HG03060 (cell line): ENCODE measurements around the gene VSIG10.

Source experiments
- ATAC-seq: cut with Tn5 transposase; IDR thresholded peaks from one replicate; pipeline ENCODE4 v1.9.1; 2021; ENCODE audit warnings: low read depth, moderate number of reproducible peaks; ENCODE audit not compliant: unreplicated experiment

Gene VSIG10

DNA sequence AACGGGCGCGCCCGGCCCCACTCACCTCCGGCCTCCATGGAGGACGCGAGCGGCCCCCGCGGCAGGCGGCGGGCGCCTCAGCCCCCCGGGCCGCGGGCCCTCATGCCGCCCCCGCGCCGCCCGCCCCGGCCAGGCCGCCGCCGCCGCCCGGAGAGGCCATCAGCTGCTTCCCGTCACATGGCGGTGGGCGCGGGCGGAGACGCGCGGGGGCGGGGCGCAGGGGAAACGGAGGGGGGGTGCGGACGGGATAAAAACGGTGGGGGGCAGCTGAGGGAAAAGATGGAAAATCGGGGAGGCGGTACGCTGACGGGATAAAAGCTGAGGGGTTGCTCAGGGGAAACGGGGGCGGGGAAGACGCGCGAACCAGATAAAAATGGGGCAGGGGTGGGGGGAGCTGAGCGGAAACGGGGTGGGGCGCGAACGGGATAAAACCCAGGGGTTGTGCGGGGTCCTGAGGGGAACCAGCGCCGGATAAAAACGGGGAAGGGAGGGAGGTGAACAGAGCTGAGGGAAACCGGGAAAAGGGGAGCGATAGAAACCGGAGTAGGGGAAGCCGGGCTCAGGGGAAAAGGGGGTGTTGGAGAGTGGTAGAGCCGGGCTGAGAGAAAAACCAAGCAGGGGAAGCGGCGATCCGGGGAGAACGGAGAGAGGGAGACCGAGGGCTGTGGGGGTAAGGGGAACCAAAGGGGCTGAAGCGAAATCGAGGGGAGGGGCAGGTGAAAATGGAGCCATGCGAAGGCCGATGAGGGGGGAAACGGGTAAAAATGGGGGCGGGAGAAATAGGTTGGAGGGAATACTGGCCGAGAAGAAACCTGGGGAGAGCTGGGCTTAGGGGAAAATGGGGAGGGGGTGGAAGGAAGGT lies 42.6 kb downstream of the VSIG10 start, which contains the start of gene WSB2:
WSB2 (minus strand) TSS at position 169 of the 862 bp plus-strand sequence; CDS start at position 38, 131 bp downstream.
- no peak for ATAC-seq

DNA sequence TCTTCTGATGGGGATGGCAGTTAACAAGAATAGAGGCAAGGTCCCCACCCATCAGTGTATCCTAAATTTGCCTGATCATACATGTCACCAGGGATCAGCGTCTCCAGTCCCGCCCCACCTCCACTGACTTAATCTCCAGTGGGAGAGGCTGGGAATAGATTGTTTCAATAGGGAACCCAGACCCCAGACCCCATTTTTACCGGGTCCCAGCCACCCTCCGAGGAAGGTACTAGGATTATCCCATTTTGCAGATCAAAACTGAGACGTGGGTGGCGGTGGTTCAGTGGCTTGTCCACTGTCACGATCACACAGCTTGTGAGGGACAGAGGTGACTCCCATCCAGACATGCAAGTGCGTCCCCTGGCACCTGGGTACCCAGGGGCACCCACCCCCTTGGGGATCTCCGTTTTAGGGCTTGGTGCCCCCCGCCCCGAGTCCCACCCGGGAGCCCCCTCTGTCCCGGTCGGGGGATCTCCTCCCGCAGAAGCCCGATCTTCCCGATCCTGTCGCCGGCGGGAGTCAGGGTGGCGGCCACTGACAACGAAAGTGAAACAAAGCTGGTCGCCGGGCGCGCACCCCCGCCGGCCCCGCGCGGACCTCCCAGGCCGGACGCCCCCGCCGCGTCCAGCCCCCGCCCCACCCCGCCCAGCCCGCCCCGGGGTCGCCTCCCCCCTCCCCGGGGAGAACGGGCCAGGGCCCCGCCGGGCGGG lies 43.4 kb downstream of the VSIG10 start:
- no peak for ATAC-seq

DNA sequence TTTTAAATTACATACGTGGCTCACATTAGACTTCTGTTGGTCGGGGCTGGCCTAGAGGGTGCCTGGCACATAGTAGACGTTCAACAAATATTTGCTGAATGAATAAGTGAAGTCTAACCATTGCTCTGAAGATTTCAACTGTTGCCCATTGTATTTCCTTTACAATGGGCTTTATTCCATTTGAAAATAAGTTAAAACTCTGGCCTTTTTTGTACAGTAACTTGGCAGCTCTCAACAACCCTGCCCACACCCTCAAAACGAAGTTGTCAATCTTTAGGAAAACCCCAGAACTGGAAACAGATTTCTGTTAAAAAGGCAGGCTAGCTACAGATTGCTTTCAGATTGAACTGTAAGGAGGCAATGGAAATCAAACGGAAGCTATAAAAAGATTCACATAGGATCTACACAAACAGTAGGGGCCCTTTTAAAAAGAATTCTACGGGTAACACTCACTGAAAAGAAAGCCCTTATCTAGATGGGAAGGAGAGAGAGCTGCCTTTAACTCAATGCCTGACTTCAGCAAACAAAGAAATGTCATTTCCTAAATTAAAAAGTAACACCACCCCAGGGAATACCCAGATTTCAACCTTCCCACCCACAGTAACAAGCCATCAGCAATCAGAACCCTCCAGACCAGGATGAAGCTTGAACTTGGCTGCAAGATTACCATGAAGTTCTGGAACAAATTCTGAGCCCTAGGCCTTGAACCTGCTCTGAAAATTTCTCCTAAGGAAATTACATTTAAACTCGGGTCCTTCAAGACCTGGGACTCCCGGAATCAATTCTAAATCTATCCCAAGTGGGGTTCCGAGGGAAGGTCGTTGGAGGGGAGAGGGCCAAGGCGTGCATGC lies 44.2 kb downstream of the VSIG10 start:
- ATAC-seq, result no peak

DNA sequence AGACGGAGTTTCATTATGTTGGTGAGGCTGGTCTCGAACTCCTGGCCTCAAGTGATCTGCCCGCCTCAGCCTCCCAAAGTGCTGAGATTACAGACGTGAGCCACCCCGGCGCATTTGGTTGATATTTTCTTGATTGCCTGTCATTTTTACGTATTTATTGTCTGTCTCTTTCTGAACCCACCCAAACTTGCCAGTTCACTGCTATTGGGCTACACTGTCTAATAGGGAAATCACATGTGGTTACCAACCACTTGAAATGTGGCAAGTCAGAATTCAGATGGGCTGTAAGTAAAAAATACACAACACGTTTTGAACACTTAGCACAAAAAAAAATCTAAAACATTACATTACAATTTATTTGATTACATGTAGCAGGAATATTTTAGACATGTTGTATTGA lies 44.9 kb downstream of the VSIG10 start:
- ATAC-seq, result no peak

DNA sequence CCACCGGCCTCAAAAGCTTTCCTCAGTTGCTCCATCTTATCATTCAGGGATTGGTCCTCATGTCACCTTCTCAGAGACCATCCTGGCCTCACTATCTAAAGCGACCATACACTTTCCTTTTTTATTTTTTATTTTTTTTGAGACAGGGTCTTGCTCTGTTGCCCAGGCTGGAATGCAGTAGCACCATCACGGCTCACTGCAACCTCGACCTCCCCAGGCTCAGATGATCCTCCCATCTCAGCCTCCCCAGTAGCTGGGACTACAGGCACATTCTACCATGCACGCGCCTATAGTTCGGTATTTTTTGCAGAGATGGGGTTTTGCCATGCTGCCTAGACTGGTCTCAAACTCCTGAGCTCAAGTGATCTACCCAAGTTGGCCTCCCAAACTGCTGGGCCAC lies 45.6 kb downstream of the VSIG10 start:
- no peak for ATAC-seq

DNA sequence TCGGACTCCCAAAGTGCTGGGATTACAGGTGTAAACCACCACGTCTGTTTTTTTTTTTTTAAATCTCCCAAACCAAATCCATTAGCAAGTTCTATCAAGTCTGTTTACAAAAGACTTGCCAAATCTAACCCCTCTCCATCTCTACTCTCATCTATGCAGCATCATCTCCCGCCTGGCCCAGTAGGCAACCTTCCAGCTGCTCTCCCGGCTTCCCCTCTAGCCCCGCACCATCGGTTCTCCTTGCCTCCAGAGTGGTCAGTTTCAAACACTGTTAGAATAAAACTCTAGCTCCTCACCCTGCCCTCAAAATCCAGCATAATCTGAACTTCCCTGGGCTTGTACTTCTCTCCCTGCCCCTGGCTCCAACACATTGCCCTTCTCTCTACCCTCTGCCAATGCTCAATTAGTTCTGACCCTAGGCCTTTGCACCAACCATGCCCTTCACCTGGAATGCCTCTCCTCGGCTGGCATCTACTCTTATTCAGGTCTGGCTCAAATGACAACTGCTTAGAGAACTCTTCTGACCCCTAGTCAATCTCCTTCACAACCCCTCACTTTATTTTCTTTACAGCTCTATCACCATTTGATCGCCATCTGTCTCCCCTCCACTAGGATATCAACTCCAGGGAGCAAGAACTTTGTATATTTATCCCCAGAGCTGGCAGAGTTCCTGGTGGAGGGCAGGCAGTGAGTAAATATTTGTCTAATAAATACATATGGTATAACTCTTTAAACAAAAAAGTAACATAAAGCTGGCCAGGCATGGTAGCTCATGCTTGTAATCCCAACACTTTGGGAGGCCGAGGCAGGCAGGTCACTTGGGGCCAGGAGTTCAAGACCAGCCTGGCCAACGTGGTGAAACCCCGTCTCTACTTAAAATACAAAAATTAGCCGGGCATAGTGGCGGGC lies 47.7 kb downstream of the VSIG10 start:
- no peak for ATAC-seq

DNA sequence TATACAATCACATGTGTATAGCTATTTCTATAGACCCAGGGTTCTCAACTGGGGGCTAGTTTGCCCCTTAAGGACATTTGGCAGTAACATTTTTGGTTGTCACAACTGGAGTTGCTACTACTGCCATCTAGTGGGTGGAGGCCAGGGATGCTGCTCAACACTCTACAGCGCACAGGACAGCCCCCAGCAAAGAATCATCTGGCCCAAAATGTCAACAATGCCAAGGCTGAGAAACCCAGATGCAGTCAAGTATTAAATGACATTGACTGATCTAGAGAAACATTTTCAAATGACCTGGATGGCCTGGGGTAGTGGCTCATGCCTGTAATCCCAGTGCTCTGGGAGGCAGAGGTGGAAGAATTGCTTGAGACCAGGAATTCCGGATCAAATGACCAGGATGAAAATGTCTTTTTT lies 48.7 kb downstream of the VSIG10 start:
- ATAC-seq, result peak; percentile 53

DNA sequence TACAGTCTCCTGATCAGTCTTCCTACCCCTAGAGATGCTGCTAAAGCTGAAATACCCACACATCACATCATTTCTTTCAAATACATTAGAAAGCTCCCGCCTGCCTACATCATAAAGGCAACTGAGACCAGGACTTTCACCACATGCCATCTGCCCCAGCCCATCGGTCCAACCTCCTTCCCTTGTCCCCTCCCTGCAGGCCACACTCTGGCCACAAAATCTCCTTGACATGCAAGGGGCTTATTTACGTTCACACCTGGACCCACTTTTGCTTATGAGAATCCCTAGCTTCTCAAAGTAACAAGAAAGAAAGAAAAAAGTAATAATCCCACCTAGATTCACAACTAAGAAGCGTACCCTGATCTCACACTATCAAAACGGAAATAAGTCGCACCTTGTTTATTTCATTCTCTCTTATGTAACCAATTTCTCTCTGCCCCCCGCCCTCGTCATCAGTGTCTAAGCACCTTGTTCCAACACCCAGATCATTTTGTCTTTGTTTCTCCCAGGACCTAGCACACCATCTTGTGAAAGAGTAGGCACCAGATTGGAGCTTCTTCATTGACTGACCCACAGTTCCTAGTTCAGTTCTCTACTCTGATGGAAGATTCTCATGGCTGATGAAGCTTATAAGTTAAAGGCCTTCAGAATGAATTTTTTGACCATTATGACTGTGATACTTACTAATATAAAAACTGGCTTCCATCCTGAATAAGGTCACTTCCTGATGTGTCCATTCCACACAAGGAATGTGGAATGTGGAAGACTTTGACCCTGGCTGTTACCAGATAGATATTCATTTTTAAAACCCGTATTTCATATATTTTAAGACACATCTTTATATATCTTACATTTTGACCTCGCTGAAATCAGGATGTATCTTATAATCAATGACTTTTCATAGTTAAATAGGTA lies 50.5 kb downstream of the VSIG10 start:
- no peak for ATAC-seq

DNA sequence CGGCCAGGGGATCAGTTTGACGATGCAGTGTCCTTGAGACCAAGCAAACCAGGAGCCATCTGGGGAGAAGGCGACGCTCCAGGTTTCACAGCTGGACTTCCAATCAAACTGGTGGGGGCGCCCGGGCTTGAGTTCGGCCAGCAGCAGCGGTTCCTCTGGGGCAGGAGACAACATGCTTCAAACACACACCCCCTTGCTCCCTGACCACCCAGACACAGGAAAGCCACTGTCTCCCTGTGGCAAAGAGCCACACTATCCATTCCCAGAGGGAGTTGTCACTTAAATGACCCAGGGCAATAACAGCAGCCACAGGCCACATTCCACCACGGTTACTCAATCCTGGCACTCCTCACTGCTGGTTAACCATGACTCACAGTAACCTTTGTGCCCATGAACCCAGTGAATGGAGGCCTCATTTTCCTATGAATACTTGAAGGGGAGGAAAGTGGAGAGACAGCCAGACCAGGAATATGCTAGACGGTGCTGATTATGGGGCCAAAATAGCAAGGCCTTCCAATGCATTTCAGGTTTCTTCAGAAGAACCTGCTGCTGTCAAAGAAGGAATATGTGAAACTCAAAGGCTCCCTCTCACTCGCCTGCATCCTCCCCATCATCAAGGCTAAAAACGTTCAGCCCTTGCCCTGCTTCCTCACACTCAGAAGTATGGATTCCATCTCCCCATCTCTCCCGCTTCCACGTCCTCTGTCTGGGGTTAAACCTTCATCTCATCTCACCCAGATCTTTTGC lies 51.3 kb downstream of the VSIG10 start:
- no peak for ATAC-seq

DNA sequence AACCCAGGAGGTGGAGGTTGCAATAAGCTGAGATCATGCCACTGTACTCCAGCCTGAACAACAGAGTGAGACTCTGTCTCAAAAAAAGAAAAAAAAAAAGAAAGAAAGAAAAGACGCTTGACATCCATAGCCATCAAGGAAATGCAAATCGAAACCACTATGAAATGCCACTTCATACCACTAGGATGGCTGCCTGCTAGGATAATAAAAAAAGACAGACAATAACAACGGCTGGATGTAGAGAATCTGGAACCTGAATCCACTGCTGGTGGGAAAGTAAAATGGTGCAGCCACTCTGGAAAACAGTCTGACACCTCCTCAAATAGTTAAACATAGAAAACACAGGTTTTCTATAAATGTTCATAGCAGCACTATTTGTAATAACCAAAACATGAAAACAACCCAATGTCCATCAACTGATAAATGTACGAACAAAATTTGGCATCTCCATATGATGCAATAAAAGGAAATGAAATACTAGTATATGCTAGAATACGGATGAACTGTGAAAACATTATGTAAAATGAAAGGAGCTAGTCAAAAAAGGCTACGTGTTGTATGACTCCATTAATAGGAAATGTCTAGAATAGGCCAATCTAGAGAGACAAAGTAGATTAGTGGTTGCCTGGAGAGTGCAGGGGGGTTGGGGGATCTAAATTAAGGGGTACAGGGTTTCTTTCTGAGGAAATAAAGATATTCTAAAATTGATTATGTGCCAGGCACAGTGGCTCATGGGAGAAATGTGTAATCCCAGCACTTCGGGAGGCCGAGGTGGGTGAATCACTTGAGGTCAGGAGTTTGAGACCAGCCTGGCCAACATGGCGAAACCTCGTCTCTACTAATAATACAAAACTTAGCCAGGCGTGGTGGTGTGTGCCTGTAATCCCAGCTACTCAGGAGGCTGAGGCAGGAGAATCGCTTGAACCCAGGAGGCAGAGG lies 52.6 kb downstream of the VSIG10 start:
- no peak for ATAC-seq

DNA sequence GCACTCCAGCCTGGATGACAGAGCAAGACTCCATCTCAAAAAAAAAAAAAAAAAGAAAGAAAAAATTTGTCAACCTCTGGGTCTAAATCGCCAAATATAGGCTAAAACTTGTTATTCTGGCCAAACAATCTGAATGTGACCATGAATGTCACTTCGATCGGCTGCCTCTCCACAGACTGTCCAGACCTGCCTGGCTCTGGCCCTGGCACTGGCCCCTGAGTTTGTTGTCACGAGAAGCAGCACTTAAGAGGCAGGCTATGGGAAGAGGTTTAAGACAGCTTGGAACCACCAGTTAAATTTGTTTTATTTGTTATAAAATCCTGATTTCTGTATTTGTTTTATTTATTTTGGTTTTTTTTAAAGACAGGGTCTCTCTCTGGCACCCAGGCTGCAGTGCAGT lies 57.4 kb downstream of the VSIG10 start:
- ATAC-seq, result no peak

DNA sequence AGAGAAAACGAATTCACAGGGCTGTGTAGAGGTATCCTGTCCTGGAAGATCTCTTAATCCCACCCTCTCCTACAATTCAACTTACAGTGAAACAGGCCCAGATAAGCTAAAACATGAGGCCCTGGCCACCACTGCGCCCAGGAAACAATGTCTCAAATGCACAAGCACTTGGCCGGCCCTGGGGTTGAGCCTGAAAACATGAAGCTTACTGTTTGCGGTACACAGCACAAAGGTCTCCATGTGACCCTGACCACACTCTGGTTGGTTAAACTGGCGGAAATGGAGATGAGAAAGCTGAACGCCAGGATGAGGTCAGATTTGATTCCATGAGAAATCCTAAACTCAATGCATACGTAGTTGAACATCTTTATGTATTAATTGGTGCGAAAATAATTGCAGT lies 59.2 kb downstream of the VSIG10 start:
- ATAC-seq, result no peak

DNA sequence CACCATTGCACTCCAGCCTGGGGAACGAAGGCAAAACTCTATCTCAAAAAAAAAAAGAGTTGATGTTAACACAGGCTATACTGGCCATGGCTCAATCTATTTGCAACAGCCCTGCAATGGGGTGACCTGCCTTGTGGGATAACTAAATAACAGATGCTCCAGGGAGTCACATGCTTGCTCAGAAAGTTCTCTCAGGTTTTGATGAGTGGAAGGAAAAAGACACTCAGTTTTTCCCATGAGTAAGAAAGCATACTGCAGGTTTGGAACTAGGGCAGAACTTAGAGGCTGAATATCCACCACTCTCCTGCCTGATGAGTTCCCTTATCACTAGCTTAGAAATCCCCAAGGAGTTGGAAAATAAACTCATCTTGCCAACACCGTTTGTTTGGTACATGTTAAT lies 59.7 kb downstream of the VSIG10 start:
- ATAC-seq, result no peak

DNA sequence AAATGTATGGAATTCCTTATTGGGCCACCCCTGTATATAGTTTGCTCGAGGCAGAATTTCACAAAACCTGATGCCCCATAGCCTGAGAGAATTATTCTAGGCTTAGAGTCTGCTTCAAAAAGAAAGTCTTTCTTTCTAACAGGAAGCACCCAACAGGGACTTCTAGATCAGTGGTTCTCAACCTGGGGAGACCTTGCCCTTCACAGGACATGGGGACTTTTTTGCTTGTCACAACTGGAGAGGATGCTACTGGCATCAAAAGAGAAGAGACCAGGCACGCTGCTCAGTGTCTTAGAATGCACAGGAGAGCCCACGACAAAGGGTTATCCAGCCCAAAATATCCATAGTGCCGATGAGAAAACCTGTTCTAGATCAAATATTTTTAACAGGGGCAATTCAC lies 61.7 kb downstream of the VSIG10 start:
- ATAC-seq, result no peak

DNA sequence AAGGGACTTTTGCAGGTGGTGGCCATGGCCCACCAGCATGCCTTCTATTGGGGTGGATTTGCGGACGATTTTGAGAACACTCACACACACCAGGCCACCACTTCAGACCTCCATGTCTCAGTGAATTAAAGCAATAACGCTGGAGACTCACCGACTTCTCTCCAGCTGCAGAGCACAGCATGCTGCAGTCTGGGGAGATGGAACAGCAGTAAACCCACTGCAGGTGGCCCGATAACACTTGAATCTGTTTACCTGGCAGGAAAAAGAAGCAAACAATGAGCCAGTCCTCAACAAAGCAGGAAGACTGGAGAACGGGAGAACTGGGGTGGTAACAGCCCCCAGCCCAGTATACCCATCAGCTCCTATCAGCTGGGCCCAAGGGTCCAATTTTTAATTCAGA lies 65.7 kb downstream of the VSIG10 start:
- ATAC-seq, result no peak

DNA sequence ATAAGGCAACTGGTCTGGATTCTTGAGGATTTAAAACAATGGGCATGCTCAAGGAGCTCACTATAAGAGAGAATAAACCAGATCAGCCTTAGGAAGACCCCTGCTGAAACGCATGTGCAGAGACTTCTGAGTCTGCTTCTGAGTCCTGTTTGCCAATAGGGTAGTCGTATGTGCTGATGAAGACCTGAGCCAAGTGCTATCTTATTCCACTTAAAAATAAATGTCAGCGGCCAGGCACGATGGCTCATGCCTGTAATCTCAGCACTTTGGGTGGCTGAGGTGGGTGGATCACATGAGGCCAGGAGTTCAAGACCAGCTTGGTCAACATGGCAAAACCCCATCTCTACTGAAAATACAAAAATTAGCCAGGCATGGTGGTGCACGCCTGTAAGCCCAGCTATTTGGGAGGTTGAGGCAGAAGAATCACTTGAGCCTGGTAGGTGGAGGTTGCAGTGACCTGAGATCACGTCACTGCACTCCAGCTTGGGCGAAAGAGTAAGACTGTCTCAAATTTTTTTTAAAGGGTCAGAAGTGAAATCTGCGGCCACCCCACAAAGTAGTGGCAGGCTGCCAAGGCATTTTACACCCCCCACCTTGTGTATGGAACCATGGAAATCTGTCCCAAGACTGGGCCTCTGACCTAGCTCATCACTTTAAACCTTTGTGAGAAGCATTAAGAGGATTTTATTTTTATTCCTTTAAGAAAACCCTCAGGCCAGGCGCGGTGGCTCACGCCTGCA lies 67.0 kb downstream of the VSIG10 start:
- no peak for ATAC-seq
